Right renal cortex interstitium (tissue), 3 donors: ENCODE measurements around the gene ITGA4. TPM values are rescaled to one million over a fixed set of nuclear protein-coding genes. Genes with fewer than 3 reads are reported as not detected.

ENCODE experiments used
- DNase-seq, 3 donors: peaks; one replicate each; pipeline ENCODE4 v3.0.0-alpha.2; 2013; ENCODE audit warnings: low read depth in 3 of 3, low spot score in 2 of 3
- polyA plus RNA-seq, 3 donors: library from polyadenylated mRNA; unstranded; fragments of 120-200 nt; gene quantifications; one replicate each; pipeline ENCODE4 v1.2.1, GENCODE V29; 2013; ENCODE audit not compliant: insufficient read length in 3 of 3

Gene ITGA4
- polyA plus RNA-seq, 3 donors, result 29.6 to 43.6 (median 34.2) TPM

DNA sequence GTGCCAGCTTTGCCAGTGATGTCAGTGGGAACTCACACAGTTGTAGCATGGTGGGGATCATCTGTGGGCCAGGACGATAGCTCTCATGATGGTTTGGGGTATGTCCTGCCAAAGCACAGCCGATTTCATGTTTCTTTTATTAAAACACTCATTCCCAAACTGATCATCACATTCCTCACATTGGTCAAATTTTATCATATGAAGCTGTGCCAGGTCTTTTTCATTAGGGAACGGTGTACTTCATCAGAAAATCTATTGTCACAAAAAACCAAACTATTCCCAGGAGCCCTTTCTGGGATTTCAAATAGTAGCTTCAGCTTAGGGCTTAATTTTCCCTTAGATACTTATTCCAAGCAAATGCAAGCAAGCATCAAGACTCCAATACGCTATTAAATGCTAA is 42.0 kb downstream of the ITGA4 start:
- no peak for DNase-seq

DNA sequence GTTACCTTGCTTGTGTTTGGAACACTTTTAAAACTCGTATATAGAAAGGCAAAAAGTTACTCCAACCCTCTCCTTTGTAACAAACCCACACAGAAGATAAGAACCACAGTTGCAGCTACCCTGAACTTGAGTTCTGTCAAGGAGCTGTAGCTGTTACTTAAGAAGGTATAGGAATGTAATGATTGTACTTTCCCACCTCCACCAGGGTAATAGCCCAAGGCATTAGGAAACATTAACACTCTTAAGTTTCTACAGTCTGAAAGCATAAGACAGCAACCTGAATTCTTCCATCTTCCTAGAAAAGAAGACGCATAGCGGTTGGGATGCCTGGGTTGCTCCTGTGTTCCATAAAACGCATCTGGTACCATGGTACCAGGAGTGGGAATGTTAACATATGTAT is 43.0 kb downstream of the ITGA4 start:
- DNase-seq, result no peak

DNA sequence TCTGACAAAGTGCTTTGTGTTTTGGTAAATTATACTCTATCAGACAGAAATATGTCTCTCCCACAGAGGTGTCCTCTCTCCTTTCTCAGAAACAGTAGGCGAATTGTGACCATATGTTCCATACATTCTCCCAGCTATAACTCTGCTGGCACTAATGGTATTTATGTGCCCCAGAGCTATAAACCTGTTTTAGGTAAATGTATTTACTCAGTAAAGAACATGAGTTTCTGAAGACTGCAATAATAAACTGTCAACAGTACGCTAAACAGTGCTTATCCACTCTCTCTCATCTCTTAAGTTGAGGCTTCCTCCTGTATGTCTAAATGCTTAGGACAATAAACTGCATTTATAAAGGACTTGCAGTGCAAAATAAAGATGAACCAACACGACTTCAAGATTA is 58.5 kb downstream of the ITGA4 start:
- DNase-seq, result no peak

DNA sequence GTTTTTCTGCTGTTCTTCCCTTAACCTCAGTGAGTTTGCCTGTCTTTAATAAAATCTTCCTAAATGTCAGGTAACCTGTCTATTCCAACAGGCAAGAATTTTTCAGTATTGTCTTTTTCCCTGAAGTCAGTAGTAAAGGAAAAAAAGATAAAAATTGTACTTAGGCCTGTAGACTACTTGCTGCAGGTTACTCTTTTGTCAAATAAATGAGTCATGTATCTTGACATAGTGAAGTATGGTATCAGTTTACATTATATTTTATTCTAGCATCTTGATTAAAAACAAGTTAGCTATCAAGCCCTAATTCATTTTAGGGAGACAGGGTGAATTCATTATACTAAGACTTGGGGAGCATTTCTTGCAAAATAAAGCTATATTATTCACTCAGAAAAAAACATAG is 59.8 kb downstream of the ITGA4 start:
- no peak for DNase-seq

GRCh38 chr2:181517685-181518301 is 60.6 kb downstream of the ITGA4 start:
- no peak for DNase-seq

GRCh38 chr2:181520253-181520652 is 63.1 kb downstream of the ITGA4 start:
- no peak for DNase-seq

- no peak for DNase-seq
These were observed 66.6 kb downstream of the ITGA4 start for GRCh38 chr2:181523756-181524155.

GRCh38 chr2:181526014-181526413 is 68.8 kb downstream of the ITGA4 start:
- no peak for DNase-seq

DNA sequence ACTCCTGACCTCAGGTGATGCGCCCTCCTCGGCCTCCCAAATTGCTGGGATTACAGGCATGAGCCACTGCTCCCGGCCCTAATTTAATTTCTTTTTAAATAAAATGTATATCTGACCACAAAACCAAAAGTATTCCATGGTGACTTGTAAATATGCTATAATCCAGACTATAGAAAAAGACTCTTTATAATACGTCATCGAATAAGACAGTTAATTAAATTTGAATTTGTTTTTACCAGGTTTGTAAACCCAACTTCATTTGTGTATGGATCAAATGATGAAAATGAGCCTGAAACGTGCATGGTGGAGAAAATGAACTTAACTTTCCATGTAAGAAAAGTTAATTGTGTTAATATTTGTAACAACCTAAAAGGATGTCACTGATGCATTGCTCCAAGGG is 69.9 kb downstream of the ITGA4 start:
- DNase-seq, result no peak

DNA sequence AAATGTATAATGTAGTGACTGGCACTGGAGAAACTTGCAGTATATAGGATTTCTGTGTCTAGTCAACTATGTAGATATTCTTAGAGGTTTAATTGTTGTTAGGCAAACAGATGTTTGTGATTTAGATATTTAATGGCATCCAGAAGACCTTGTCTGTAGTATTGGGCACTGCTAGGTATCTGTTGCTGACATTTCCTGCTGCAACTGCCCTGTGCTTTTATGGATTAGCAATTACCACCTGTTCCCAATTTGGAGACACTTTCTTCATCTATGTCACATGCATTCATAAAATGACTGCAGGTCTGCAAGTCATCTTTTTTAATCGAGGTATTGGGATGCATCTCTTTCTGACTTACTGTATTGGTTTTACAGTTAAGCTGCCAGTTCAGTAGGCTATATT is 71.3 kb downstream of the ITGA4 start:
- DNase-seq, result no peak

DNA sequence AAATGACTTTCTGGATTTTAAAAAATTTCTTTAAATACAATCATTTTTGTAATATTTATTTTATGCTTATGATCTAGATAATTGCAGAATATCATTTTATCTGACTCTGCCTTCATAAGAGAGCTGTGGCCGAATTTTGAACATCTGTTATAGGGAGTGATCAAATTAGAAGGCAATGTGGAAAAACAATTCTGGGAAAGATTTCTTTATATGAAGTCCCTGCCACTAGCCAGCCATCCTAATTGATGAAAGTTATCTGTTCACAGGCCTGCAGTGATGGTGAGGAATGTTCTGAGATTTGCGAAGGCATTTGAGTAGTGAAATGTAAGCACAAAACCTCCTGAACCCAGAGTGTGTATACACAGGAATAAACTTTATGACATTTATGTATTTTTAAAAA is 79.5 kb downstream of the ITGA4 start:
- no peak for DNase-seq

DNA sequence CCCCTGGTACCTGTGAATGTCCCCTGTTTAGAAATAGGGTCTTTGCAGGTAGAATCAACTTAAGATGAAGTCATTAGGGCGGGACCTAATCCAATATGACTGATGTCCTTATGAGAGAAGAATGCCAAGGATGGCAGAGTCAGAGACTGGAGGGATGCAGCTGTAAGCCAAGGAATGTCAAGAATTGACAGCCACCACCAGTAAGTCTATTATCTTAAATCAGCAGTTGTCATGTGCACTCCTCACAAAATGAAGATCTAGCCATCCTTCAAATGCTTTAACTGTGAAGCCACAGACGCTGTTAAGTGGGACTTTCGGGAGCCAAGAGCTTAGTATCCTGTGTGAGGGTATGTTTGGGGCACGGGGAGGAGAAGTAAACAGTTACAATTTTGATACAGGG is 83.2 kb downstream of the ITGA4 start:
- DNase-seq, result no peak

GRCh38 chr2:181542170-181542569 is 85.0 kb downstream of the ITGA4 start:
- DNase-seq, result no peak

GRCh38 chr2:181546086-181546485 is 88.9 kb downstream of the ITGA4 start:
- DNase-seq, result no peak

- DNase-seq, result no peak
These were observed 95.6 kb downstream of the ITGA4 start for GRCh38 chr2:181552808-181553207.

DNA sequence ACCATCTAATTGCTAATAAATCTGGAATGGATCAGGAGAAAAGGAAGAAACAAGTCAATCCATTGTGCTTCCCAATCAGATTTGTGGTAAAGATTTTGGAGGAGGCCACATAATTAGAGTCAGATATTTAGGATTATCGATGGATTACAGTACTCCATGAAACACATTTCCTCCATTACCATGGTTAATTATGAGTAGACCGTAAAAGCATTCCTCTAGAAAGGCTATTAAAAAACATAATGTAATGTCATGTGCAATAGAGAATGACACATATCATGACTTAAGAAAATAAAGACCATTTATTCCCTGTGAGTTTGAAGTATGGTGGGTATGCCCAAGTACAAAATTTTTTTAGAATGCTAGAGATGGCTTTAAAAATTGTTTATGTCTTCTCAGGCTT is 96.1 kb downstream of the ITGA4 start:
- no peak for DNase-seq

DNA sequence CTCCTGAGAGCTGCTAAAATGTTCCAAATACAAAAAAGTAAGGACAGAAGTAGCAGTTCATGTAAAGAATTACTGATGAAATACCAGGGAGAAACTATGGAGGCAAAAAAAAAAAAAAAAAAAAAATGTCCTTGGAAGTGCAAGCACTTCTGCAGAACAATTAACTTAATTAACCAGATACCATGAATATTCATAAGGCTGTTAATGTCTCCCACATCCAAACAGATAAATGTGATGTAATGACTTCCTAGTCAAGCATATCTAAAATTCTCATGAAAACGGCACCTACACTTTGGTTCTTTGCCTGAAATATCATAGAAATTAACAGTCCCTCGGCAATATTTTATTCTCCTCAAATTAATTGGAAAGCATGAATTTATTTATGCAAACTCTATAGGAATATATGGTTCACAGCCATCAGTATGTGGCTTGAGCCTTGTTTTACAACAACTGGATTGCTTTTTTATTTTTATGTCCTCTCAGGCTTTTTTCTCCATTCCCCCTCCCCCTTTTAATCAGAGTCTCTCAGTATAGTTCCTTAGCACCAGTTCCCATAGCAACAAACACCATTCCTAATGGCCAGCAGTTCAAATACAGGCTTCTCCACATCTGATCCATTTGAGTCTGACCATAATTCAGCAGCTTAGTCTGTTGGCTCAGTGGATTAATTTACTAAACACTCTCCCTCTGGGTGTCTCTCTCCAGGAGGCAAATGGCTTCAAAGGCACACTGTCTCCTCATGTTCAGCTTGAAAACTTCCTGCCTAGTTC is 97.1 kb downstream of the ITGA4 start:
- DNase-seq, result no peak

DNA sequence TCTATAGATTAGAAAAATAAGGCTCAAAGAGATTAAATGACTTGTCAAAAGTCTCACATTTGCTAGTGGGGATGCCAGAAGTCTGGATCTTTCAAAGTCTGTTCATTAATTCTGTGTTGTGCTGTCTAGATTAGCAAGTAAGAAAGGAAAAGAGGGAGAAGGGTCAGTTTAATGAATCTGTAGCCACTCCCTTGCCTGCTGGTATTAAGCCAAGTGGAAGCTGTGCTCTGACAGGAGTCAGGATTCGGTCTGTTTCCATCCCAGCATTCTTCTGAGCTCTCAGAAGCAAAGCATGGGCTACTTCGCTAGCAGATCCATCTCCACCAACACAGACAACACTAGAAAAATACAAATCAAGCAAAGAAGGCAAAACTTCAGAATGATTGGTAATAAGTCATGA is 101.2 kb downstream of the ITGA4 start:
- DNase-seq, result no peak

GRCh38 chr2:181563101-181563692 is 106.0 kb downstream of the ITGA4 start:
- DNase-seq, result no peak

DNA sequence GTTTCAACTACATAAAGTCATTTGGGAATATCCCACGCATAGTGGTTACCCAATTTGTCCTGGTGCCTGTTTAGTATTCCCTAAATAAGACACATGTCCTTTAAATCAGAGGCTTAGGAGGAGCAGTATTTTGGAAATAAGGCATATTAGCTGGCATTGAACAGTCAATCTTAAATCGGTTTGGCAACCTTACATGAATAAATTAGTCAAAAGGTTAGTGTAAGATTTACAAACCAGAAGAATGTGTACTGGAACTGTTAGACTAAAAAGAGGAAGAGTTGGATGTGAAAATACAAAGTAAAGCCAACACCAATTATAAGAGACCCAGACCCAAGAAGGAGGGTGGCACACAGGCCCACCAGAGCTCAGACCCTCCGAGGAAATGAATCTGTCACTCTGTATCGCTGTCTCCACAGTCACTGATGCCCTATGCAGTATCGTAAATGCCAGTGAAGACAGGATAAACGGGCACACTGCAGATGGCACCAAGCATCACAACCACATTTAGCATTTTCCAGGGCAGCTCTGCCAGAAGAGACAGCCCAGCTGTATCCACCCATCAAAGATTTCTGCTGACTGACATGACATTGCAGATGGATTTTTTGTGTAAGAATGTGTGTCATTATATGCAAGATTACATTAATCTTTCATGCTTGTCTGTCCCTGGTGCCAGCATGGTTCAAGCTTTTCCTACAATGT is 109.3 kb downstream of the ITGA4 start:
- DNase-seq, result no peak

DNA sequence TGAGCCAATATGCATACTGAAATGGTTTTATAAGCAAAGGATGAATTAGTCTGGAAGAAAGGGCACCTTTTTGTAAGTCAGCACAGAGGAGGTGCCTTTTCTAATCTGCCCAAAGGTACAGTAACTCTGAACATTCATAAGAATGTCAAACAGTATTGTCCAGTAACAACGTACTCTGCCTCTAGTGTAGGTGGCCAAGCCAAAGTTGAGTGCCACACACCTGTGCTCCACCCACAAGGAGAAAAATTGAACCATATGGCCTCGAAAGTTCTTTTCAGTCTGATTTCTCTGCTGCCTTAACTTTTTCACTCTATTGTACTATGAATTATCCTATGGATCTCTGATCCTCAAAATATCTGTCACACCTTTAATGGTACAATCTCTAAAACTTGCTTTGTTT is 112.9 kb downstream of the ITGA4 start:
- no peak for DNase-seq
